Activated CD4-positive, alpha-beta memory T cell treated with anti-CD3 and anti-CD28 coated beads, Interleukin-2, amount 10 ng/mL, durations not matched to agents 7 days and 5 days (primary cell): ENCODE data around the gene SCAI. TPM values are rescaled to one million over a fixed set of nuclear protein-coding genes. Genes with fewer than 3 reads are reported as not detected.
A peak's percentile ranks its signal among the peaks of the same experiment; 100 is the strongest.
"Not testable (repeated sequence)": the region's sequence is repeated elsewhere in the genome, so short reads cannot be mapped to it uniquely, and the experiment has no call there.

Source experiments
- CTCF ChIA-PET: fragments of 350-600 bp; sonication (Branson Sonifier 250); formaldehyde crosslinking; loops from one replicate; lab custom pipeline; 2021; ENCODE audit warnings: antibody characterized with exemption, inconsistent platforms; lab: Charles Lee
- POLR2A ChIA-PET: fragments of 350-600 bp; sonication (Branson Sonifier 250); formaldehyde crosslinking; loops from one replicate; lab custom pipeline; 2021; ENCODE audit warnings: antibody characterized with exemption; lab: Charles Lee
- DNase-seq: peaks from one replicate; pipeline ENCODE4 v3.0.0-alpha.2; 2020
- H3K27ac Mint-ChIP-seq: one replicate; pipeline ENCODE4 v1.8.0; 2021; ENCODE audit warnings: mild to moderate bottlenecking, mixed read lengths
- H3K27me3 Mint-ChIP-seq: one replicate; pipeline ENCODE4 v1.8.0; 2021; ENCODE audit warnings: mixed read lengths
- H3K36me3 Mint-ChIP-seq: one replicate; pipeline ENCODE4 v1.8.0; 2021; ENCODE audit warnings: low read depth, mixed read lengths
- H3K4me1 Mint-ChIP-seq: one replicate; pipeline ENCODE4 v1.8.0; 2021; ENCODE audit warnings: mixed read lengths
- H3K4me3 Mint-ChIP-seq: one replicate; pipeline ENCODE4 v1.8.0; 2021; ENCODE audit warnings: mild to moderate bottlenecking, mixed read lengths
- H3K9me3 Mint-ChIP-seq: one replicate; pipeline ENCODE4 v1.8.0; 2021; ENCODE audit warnings: mixed read lengths
- total RNA-seq, 2 experiments: library from RNA; stranded (reverse); gene quantifications; one replicate each; pipeline ENCODE4 v1.2.3, GENCODE V29; 2021

The SCAI gene
- total RNA-seq, 2 experiments from 2014 or later: 7.9 to 8.5 TPM

- peaks cover 25% of the 10 kb centered on the region for H3K36me3 Mint-ChIP-seq
- peaks cover 30% of the 10 kb centered on the region for H3K4me1 Mint-ChIP-seq
- peak overlapping the region; percentile 97 for H3K4me3 Mint-ChIP-seq
- peak overlapping the region; percentile 97 for H3K27ac Mint-ChIP-seq
- H3K9me3 Mint-ChIP-seq: no peaks in the 10 kb centered on the region
- CTCF ChIA-PET: interaction anchor here (1.0 to 1.6 kb wide), 3 partner anchors 12 to 202 kb away, joined by 3 to 11 read pairs (median 4); partner anchors contain the start of gene SCAI
- H3K27me3 Mint-ChIP-seq: no peaks in the 10 kb centered on the region
- POLR2A ChIA-PET: interaction anchor here (0.8 to 2.2 kb wide), 16 partner anchors 8 to 321 kb away, joined by 3 to 29 read pairs (median 7); partner anchors contain the start of genes ARPC5L, HSPA5, PPP6C and RPL35
- DNase-seq: peak; percentile 78
Observed at GRCh38 chr9:124941679-124942561, 201.4 kb downstream of the SCAI start.

- peak within 1 kb of the TSS; percentile 97 for H3K4me3 Mint-ChIP-seq
- ChIA-PET CTCF (interaction anchor here (1.0 to 1.6 kb wide), 3 partner anchors 13 to 202 kb away, joined by 3 to 11 read pairs (median 4); partner anchors contain the start of gene SCAI), POLR2A (interaction anchor here (0.8 to 2.2 kb wide), 16 partner anchors 9 to 321 kb away, joined by 3 to 29 read pairs (median 7); partner anchors contain the start of genes ARPC5L, HSPA5, PPP6C and RPL35)
- peaks cover 31% of the 10 kb centered on the region for H3K36me3 Mint-ChIP-seq
- peak; percentile 94 for DNase-seq
- H3K27ac Mint-ChIP-seq: peak within 1 kb of the TSS; percentile 97
- H3K4me1 Mint-ChIP-seq: peaks cover 31% of the 10 kb centered on the region
- H3K27me3 Mint-ChIP-seq: no peaks in the 10 kb centered on the region
- no peaks in the 10 kb centered on the region for H3K9me3 Mint-ChIP-seq
Observed at GRCh38 chr9:124940894-124941678, 202.2 kb downstream of the SCAI start, which contains the start of gene GOLGA1. TSS of gene GOLGA1 (minus strand) at chr9:124941083. CDS start at chr9:124938711, 2,372 bp downstream.

DNA sequence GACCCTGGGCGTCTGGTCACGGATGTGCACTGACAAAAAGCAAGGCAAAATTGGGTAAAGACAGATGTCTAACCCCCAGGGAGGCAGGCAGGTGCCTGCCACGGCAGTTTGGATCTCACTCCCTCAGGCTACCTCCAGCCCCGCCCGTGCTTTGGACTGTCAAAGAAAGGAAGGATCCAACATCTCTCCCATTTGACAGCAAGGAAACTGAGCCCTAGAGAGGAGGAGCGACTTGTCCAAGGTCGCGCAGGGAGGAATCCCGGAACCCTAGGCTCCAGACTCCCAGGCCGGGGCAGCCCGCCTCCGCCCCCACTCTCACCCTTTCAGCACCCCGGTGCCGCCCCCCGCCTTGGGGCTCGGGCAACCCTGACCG, 202.8 kb downstream of the SCAI start:
- H3K36me3 Mint-ChIP-seq: peaks cover 36% of the 10 kb centered on the region
- no peaks in the 10 kb centered on the region for H3K9me3 Mint-ChIP-seq
- POLR2A ChIA-PET: interaction anchor here (0.8 to 2.2 kb wide), 5 partner anchors 9 to 301 kb away, joined by 3 to 29 read pairs (median 4); partner anchors contain the start of gene HSPA5
- no peaks in the 10 kb centered on the region for H3K27me3 Mint-ChIP-seq
- no peak for DNase-seq
- peak overlapping the region; percentile 97 for H3K27ac Mint-ChIP-seq
- CTCF ChIA-PET: no interaction called here
- H3K4me1 Mint-ChIP-seq: peaks cover 31% of the 10 kb centered on the region
- H3K4me3 Mint-ChIP-seq: peak overlapping the region; percentile 97

DNA sequence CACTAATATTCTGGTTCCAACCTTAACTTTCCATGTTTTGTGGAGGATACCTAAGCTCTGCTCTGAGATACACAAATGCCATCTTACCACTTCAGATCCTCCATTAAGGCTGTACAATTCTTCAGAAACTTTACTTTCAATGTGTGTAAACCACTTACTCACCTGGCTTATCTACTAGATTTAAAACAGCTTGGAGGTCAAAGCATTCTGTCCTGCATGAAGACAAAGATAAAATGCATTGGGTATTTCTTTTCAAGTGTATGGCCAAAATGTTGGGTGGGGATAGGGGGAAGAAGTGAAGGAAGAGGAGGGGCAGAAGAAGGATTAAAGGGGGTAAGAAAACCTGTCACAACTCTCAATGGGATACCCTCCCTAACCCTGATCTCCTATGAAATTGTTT, 203.4 kb downstream of the SCAI start:
- H3K36me3 Mint-ChIP-seq: peaks cover 38% of the 10 kb centered on the region
- H3K4me3 Mint-ChIP-seq: peak overlapping the region; percentile 97
- H3K27me3 Mint-ChIP-seq: no peaks in the 10 kb centered on the region
- ChIA-PET POLR2A (interaction anchor here (0.7 to 2.2 kb wide), 7 partner anchors 9 to 301 kb away, joined by 3 to 29 read pairs (median 4); partner anchors contain the start of genes ARPC5L and HSPA5), CTCF (no interaction called here)
- no peaks in the 10 kb centered on the region for H3K9me3 Mint-ChIP-seq
- H3K4me1 Mint-ChIP-seq: peaks cover 31% of the 10 kb centered on the region
- DNase-seq: no peak
- H3K27ac Mint-ChIP-seq: peak overlapping the region; percentile 97

DNA sequence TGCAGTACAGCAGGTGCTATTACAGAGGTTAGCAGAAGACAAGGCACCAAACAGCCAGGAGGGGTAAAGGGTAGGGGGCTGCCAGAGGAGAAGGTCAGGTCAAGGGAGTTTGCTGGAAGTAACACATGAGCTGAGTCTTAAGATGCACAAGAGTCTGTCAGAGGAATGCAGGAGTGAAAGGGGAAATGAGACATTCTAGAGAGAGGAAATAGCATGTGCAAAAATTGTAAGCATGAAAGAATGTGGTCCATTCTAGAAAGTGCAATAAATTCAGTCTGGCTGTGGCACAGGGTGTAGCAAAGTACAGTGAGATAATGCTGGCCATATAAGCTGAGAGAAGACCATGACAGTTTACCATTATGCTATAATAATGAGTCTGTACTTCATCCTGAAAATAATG, 209.0 kb downstream of the SCAI start:
- H3K36me3 Mint-ChIP-seq: peaks cover 40% of the 10 kb centered on the region
- CTCF ChIA-PET: no interaction called here
- H3K27me3 Mint-ChIP-seq: no peaks in the 10 kb centered on the region
- POLR2A ChIA-PET: interaction anchor here (1.7 kb wide), 1 partner anchor 73 kb away, joined by 5 read pairs; the partner anchor contains the start of genes ARPC5L and RPL35
- peaks cover 23% of the 10 kb centered on the region for H3K4me1 Mint-ChIP-seq
- no peak overlapping the region for H3K4me3 Mint-ChIP-seq
- H3K27ac Mint-ChIP-seq: no peak overlapping the region
- H3K9me3 Mint-ChIP-seq: no peaks in the 10 kb centered on the region
- no peak for DNase-seq

DNA sequence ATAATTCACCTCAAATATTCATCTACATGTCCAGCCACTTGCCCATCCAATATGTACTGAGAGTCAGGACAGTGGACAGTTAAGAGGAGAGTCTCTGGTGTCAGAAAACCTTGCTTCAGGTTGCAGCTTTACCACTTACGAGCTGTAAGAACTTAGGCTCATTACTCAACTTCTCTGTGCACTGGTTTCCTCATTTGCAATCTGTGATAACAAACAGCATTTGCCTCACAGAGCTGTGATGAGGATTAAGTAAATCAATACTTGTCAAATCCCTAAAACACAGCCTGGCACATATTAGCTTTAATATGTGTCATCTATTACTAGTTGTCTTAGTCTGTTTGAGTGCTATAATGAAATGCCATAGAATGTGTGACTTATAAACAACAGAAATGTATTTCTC, 211.0 kb downstream of the SCAI start:
- Mint-ChIP-seq H3K27ac (no peak overlapping the region), H3K27me3 (no peaks in the 10 kb centered on the region), H3K4me3 (no peak overlapping the region), H3K36me3 (peaks cover 46% of the 10 kb centered on the region), H3K4me1 (peaks cover 16% of the 10 kb centered on the region), H3K9me3 (no peaks in the 10 kb centered on the region)
- ChIA-PET CTCF (no interaction called here), POLR2A (interaction anchor here (1.0 to 1.5 kb wide), 2 partner anchors 33 to 210 kb away, joined by 3 read pairs; no protein-coding TSS in a partner anchor)
- no peak for DNase-seq

- CTCF ChIA-PET: interaction anchor here (1.0 to 1.6 kb wide), 3 partner anchors 68 to 214 kb away, joined by 4 to 8 read pairs (median 7); partner anchors contain the start of genes RPL35, SCAI and WDR38
- Mint-ChIP-seq H3K9me3 (no peaks in the 10 kb centered on the region), H3K27me3 (no peaks in the 10 kb centered on the region), H3K4me1 (peaks cover 12% of the 10 kb centered on the region), H3K4me3 (no peak overlapping the region), H3K27ac (no peak overlapping the region), H3K36me3 (peaks cover 47% of the 10 kb centered on the region)
- DNase-seq: no peak
- POLR2A ChIA-PET: interaction anchor here (0.9 to 2.8 kb wide), 5 partner anchors 10 to 312 kb away, joined by 3 to 9 read pairs (median 3); partner anchors contain the start of genes GOLGA1 and HSPA5
Observed at GRCh38 chr9:124929464-124929863, 213.9 kb downstream of the SCAI start.

GRCh38 chr9:124928116-124928515, 215.2 kb downstream of the SCAI start:
- Mint-ChIP-seq H3K36me3 (peaks cover 41% of the 10 kb centered on the region), H3K27ac (no peak overlapping the region), H3K4me1 (peaks cover 8% of the 10 kb centered on the region), H3K9me3 (no peaks in the 10 kb centered on the region), H3K4me3 (no peak overlapping the region), H3K27me3 (no peaks in the 10 kb centered on the region)
- CTCF ChIA-PET: interaction anchor here (1.6 kb wide), 1 partner anchor 75 kb away, joined by 8 read pairs; the partner anchor contains the start of gene WDR38
- no peak for DNase-seq
- POLR2A ChIA-PET: interaction anchor here (0.5 kb wide), 1 partner anchor 242 kb away, joined by 3 read pairs; no protein-coding TSS in a partner anchor

- H3K27ac Mint-ChIP-seq, H3K9me3 Mint-ChIP-seq, H3K27me3 Mint-ChIP-seq, H3K4me1 Mint-ChIP-seq, DNase-seq, H3K4me3 Mint-ChIP-seq, POLR2A ChIA-PET: not testable (repeated sequence)
- H3K36me3 Mint-ChIP-seq: peaks cover 28% of the 10 kb centered on the region
- CTCF ChIA-PET: interaction anchor here (0.9 to 1.2 kb wide), 2 partner anchors 11 kb away, joined by 3 to 6 read pairs; no protein-coding TSS in a partner anchor
Observed at GRCh38 chr9:124920394-124920793, 222.9 kb downstream of the SCAI start.

- H3K27ac Mint-ChIP-seq: no peak overlapping the region
- ChIA-PET POLR2A (no interaction called here), CTCF (no interaction called here)
- H3K27me3 Mint-ChIP-seq: no peaks in the 10 kb centered on the region
- H3K4me1 Mint-ChIP-seq: no peaks in the 10 kb centered on the region
- DNase-seq: no peak
- no peak overlapping the region for H3K4me3 Mint-ChIP-seq
- peaks cover 41% of the 10 kb centered on the region for H3K36me3 Mint-ChIP-seq
- no peaks in the 10 kb centered on the region for H3K9me3 Mint-ChIP-seq
Observed at GRCh38 chr9:124914753-124915405, 228.4 kb downstream of the SCAI start.

GRCh38 chr9:124913378-124913777, 229.9 kb downstream of the SCAI start:
- ChIA-PET CTCF (no interaction called here), POLR2A (no interaction called here)
- Mint-ChIP-seq H3K9me3 (no peaks in the 10 kb centered on the region), H3K4me1 (no peaks in the 10 kb centered on the region), H3K27ac (no peak overlapping the region), H3K4me3 (no peak overlapping the region), H3K36me3 (peaks cover 37% of the 10 kb centered on the region), H3K27me3 (no peaks in the 10 kb centered on the region)
- DNase-seq: no peak

DNA sequence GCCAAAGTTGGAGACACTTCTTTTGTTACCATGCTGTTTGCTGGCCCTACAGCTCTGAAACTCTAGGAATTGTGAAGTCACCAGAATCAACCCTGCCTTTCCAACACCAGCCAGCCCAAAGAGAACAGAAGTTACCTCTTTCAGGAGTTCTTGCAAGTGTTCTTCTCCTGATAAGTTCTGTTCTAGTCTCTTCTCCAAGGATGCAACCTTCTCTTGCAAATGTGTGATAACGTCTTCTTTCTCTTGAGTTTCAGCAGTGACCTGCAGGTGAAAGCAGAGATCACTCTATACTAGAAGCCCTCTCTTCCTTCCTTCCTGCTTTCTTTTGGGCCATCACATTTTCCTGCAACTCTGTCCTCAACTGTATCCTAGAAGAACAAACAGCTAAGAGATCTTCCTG, 231.6 kb downstream of the SCAI start:
- peaks cover 42% of the 10 kb centered on the region for H3K36me3 Mint-ChIP-seq
- no peaks in the 10 kb centered on the region for H3K4me1 Mint-ChIP-seq
- H3K4me3 Mint-ChIP-seq: no peak overlapping the region
- ChIA-PET POLR2A (interaction anchor here (0.9 kb wide), 1 partner anchor 330 kb away, joined by 3 read pairs; the partner anchor contains the start of gene HSPA5), CTCF (no interaction called here)
- no peaks in the 10 kb centered on the region for H3K9me3 Mint-ChIP-seq
- H3K27ac Mint-ChIP-seq: no peak overlapping the region
- no peak for DNase-seq
- H3K27me3 Mint-ChIP-seq: no peaks in the 10 kb centered on the region
